Endothelial cell of umbilical vein (primary cell): Measurements from ENCODE around the gene NCAPG.

ENCODE experiments used
- EZH2 ChIP-seq: IDR thresholded peaks from 2 replicates; pipeline ENCODE4 v1.6.1; 2012; ENCODE audit warnings: borderline replicate concordance, low read depth, mild to moderate bottlenecking, moderate library complexity, low read length, inconsistent platforms; ENCODE audit not compliant: severe bottlenecking
- FOS ChIP-seq: IDR thresholded peaks from 2 replicates; pipeline ENCODE4 v1.6.1; 2011; ENCODE audit warnings: mild to moderate bottlenecking, low read length, moderate library complexity, borderline replicate concordance; ENCODE audit not compliant: insufficient read depth
- MAX ChIP-seq: IDR thresholded peaks from 2 replicates; pipeline ENCODE4 v1.6.1; 2011; ENCODE audit not compliant: insufficient read depth, insufficient read length
- POLR2A ChIP-seq: IDR thresholded peaks from 2 replicates; pipeline ENCODE4 v1.6.1; 2012; ENCODE audit warnings: low read depth, mild to moderate bottlenecking, control low read depth, low read length
- POLR2AphosphoS5 ChIP-seq: IDR thresholded peaks from 2 replicates; pipeline ENCODE4 v1.6.1; 2012; ENCODE audit warnings: low read depth, mild to moderate bottlenecking, control low read depth, low read length, moderate library complexity; ENCODE audit not compliant: insufficient read depth
- TF ChIP-seq, protein P1 (sequence below), 2 donors: IDR thresholded peaks; 1 replicate in 1 of 2; 2 replicates in 1 of 2; pipeline ENCODE4 v1.5.1; 2011; ENCODE audit warnings: low read length in 2 of 2, mild to moderate bottlenecking in 2 of 2, moderate library complexity in 2 of 2, control low read depth in 1 of 2, inconsistent platforms in 1 of 2, low read depth in 1 of 2; ENCODE audit not compliant: insufficient read depth in 1 of 2; ENCODE audit errors: extremely low read depth in 1 of 2

DNA sequence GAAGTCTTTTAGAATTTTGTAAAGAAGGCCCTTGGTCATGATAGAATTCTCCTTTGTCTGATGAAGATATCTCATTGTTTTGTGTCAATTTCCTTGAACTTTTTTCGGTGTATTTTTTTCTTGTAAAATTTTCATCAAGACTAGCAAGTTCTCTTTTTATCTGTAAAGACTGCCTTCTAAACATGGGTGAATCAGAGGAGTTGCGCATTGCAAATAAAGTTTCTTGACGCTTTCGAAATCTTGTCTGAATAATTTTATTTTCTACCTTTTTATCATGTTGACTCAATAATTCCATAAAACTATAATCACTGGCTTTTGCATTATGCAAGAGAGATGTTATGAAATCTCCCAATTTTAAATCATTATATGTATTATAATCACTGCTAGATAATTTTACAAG, 66.2 kb downstream of the NCAPG start:
- TF ChIP-seq POLR2A (no peak), FOS (no peak), EZH2 (no peak), POLR2AphosphoS5 (no peak), MAX (no peak)
- TF ChIP-seq, protein P1, sequence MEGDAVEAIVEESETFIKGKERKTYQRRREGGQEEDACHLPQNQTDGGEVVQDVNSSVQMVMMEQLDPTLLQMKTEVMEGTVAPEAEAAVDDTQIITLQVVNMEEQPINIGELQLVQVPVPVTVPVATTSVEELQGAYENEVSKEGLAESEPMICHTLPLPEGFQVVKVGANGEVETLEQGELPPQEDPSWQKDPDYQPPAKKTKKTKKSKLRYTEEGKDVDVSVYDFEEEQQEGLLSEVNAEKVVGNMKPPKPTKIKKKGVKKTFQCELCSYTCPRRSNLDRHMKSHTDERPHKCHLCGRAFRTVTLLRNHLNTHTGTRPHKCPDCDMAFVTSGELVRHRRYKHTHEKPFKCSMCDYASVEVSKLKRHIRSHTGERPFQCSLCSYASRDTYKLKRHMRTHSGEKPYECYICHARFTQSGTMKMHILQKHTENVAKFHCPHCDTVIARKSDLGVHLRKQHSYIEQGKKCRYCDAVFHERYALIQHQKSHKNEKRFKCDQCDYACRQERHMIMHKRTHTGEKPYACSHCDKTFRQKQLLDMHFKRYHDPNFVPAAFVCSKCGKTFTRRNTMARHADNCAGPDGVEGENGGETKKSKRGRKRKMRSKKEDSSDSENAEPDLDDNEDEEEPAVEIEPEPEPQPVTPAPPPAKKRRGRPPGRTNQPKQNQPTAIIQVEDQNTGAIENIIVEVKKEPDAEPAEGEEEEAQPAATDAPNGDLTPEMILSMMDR (IDR thresholded peaks at IDR 0.05; ENCODE audit: extremely low read depth in 1 of 2, insufficient read depth in 1 of 2, low read depth in 1 of 2, low read length in 2 of 2), result no peak
